ENCODE data around the gene ADAM33.

DNA sequence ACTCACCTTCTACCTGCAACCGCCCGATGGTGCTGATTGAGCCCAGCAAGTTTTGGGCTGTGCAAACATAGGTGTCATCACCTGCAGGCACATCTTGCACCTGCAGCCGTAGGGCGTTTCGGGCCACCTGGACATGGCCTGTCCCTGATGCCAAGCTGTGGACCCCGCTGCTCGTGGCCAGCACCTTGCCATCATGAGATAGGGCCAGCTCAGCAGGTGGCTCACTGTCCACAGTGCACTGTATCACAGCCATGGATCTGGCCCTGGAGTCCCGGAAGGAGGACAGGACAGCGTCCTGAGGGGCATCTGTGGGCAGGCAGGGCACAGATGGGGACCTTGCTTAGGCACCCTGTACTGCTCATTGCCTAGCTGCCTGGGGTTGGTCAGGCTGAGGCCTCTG lies 10.1 kb upstream of the ADAM33 start:
- no peak for TF ChIP-seq POLR2A (IDR thresholded peaks at IDR 0.05; ENCODE audit: low read depth, low read length)
- TF ChIP-seq POLR2AphosphoS5 (IDR thresholded peaks at IDR 0.05; ENCODE audit: low read depth, low read length): no peak

All from GM12892 (cell line).